ENCODE results near the gene CHSY1. TPM values are rescaled to one million over a fixed set of nuclear protein-coding genes. Genes with fewer than 3 reads are reported as not detected.

CHSY1 gene
- total RNA-seq, 4 donors from 2014 or later = 25.6 to 62.8 (median 46.0) TPM

DNA sequence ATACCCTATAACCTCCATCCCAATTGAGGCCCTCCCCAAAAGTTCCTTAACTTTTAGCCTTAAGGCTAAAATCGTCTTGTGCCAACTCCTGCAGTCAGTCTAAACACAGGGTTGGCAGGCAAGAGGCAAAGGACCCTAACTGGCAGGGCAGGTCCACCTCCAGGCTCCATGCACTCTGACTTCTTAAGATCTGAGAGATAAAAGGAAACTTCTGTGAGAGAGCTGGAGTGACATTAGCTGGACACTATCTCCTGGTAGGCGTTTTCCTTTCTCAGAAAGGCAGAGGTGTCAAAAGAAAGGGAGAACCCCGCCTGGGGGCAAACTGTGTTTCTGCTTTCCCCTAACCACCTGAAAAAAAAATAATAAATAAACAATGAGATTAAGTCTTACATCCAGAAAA lies 3.6 kb downstream of the CHSY1 start:
- intact Hi-C loops (cut with DNase I; ENCODE audit: low total_unique reads) = no loop called here
- H3K36me3 ChIP-seq = no peaks in the 10 kb centered on the region
- no peak for DNase-seq
- TF ChIP-seq, protein P1, sequence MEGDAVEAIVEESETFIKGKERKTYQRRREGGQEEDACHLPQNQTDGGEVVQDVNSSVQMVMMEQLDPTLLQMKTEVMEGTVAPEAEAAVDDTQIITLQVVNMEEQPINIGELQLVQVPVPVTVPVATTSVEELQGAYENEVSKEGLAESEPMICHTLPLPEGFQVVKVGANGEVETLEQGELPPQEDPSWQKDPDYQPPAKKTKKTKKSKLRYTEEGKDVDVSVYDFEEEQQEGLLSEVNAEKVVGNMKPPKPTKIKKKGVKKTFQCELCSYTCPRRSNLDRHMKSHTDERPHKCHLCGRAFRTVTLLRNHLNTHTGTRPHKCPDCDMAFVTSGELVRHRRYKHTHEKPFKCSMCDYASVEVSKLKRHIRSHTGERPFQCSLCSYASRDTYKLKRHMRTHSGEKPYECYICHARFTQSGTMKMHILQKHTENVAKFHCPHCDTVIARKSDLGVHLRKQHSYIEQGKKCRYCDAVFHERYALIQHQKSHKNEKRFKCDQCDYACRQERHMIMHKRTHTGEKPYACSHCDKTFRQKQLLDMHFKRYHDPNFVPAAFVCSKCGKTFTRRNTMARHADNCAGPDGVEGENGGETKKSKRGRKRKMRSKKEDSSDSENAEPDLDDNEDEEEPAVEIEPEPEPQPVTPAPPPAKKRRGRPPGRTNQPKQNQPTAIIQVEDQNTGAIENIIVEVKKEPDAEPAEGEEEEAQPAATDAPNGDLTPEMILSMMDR (IDR thresholded peaks at IDR 0.05) = no peak
- H3K4me3 ChIP-seq = no peak overlapping the region
- H3K27me3 ChIP-seq = no peaks in the 10 kb centered on the region
- H3K9me3 ChIP-seq = no peaks in the 10 kb centered on the region
- no peaks in the 10 kb centered on the region for H3K4me1 ChIP-seq
- peak overlapping the region in 1 of 2 donors; percentile 33 for H3K27ac ChIP-seq

DNA sequence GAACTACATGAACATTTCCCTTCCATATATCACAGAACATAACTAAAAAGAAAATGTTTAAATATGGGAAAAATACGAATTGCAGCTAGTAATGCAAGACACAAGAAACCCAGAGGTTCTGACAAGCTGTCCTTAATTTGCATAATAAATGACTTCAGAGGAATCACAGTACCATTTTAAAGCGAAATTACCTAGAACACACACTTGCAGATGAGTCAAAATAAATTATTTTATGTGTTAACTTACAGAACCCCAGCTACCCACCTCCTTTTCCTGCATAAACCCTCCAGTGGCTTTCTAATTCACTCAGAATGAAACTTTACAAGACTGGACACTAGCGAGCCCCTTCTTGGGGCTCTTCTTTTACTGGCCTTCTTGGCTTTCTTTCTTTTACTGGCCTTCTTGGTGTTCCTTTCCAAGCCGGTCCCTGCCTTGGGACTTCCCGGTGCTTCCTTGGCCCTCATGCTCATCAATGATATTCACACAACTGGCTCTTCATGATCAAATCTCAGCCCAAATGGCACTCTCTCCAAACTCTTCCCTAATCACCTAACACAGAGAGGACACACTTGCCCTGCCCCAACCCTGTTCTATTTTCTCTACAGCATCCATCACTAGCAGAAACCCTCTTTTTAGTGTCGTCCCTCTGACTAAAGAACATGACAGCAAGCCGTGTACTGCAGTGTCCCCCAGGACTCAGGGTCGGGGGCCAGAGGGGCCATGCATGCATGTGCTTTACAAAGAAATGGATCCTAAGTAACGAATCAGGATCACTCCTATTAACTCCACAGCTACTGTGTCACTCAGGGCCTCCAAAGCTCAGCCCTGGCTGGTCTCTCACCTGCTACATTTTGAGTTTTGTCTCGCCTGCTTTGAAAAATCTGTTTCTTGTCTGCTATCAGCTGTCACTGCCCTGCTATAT lies 4.8 kb downstream of the CHSY1 start:
- DNase-seq = no peak
- intact Hi-C loops (cut with DNase I; ENCODE audit: low total_unique reads) = no loop called here
- Histone ChIP-seq H3K27me3 (no peaks in the 10 kb centered on the region), H3K4me3 (no peak overlapping the region), H3K9me3 (no peaks in the 10 kb centered on the region), H3K36me3 (no peaks in the 10 kb centered on the region), H3K27ac (peak overlapping the region in 1 of 2 donors; percentile 47), H3K4me1 (peaks cover 0 to 3% of the 10 kb centered on the region in 2 donors)
- TF ChIP-seq, protein P1 (IDR thresholded peaks at IDR 0.05) = no peak
- no peak for TF ChIP-seq POLR2A (IDR thresholded peaks at IDR 0.05)

DNA sequence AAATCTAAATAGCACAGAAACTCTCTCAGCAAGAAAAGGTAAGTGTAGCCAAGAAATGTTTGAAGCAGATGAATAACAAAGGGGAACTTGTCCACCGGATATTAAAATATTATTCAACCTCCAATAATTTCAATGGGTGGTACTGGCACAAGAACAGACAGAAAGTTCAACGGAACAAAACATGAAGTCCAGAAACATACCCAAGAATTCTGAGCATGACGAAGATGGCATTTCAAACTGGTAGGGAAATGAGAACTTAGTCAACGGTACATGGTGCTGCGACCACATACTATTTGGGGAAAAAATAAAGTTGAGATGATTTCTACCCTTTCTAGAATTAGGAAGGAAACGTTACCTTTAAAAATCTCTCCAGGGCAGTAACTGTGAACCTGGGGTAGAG lies 5.5 kb downstream of the CHSY1 start:
- TF ChIP-seq, protein P1 (IDR thresholded peaks at IDR 0.05) = no peak
- TF ChIP-seq POLR2A (IDR thresholded peaks at IDR 0.05) = no peak
- Histone ChIP-seq H3K9me3 (no peaks in the 10 kb centered on the region), H3K4me3 (no peak overlapping the region), H3K27ac (peak overlapping the region in 1 of 2 donors; percentile 32), H3K4me1 (peaks cover 0 to 3% of the 10 kb centered on the region in 2 donors), H3K36me3 (no peaks in the 10 kb centered on the region), H3K27me3 (no peaks in the 10 kb centered on the region)
- intact Hi-C loops (cut with DNase I; ENCODE audit: low total_unique reads) = no loop called here
- DNase-seq = no peak

DNA sequence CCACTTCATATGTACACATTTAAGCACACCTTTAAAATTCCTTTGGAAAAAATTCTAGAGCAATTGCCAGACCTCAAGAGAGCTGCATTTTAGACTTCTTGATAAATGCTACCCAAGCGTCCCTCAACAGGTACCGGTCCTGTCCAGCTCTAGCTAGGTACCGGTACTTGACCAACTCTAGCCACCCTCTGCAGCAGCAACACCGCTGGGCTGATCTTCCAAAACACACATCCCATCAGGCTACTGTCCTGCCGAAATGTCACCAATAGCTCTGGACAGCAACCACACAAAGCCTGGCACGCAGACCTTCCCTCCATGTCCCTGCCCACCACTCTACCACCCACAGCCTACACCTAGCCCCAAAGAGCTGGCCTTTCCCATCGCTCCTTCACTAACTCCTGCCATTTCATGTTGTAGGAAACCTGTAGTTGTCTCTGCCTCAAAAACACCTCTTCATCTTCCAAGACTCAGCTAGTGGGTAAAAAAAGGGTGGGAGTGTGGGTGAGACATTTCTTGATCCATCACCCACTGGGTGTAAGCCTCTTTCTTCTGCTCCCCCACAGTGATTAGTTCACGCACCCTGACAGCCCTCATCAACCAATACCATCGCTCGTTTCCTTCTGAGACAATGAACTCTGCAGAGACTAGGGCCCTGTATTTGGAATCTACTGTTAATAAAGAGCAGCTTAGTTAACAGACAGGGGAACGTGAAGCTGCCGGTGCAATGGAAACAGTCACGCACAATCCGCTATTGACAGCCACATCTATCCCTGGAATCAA lies 6.8 kb downstream of the CHSY1 start:
- intact Hi-C loops (cut with DNase I; ENCODE audit: low total_unique reads) = no loop called here
- TF ChIP-seq, protein P1 (IDR thresholded peaks at IDR 0.05) = no peak
- no peak for TF ChIP-seq POLR2A (IDR thresholded peaks at IDR 0.05)
- Histone ChIP-seq H3K36me3 (no peaks in the 10 kb centered on the region), H3K27ac (peak overlapping the region in 1 of 2 donors; percentile 8), H3K27me3 (no peaks in the 10 kb centered on the region), H3K4me3 (no peak overlapping the region), H3K4me1 (peaks cover 0 to 3% of the 10 kb centered on the region in 2 donors), H3K9me3 (no peaks in the 10 kb centered on the region)
- no peak for DNase-seq

All from uterus (tissue), 4 donors.